ENCODE results near the gene TMEM52. TPM values are rescaled to one million over a fixed set of nuclear protein-coding genes. Genes with fewer than 3 reads are reported as not detected.

TMEM52 gene
- total RNA-seq, 1 experiment from 2014 or later, result 9.6 TPM

- H3K9me3 ChIP-seq (ENCODE audit: control insufficient read depth, low read depth, low read length), result no peaks in the 10 kb centered on the region
- H3K27ac Mint-ChIP-seq, result no peak overlapping the region
- no peaks in the 10 kb centered on the region for H3K79me1 ChIP-seq (ENCODE audit: insufficient read depth, low read depth, low read length, poor library complexity, severe bottlenecking)
- no peak overlapping the region for H3K4me2 ChIP-seq (ENCODE audit: insufficient read depth, insufficient read length, low read length)
- no peak overlapping the region for H2AFZ ChIP-seq (ENCODE audit: low read length)
- no peak overlapping the region for H2BK120ac ChIP-seq (ENCODE audit: low read depth, low read length, poor library complexity, severe bottlenecking)
- peaks cover 4% of the 10 kb centered on the region for H3K27me3 Mint-ChIP-seq (ENCODE audit: low read depth)
- no peak overlapping the region for H2BK15ac ChIP-seq (ENCODE audit: low read depth, low read length)
- peaks cover 2 to 16% of the 10 kb centered on the region in 2 experiments; a peak in 3 of 4 replicates for H3K4me1 Mint-ChIP-seq
- H3K18ac ChIP-seq (ENCODE audit: insufficient read length, low read depth, low read length), result no peak overlapping the region
- H2AK5ac ChIP-seq (ENCODE audit: insufficient read length, low read length), result no peak overlapping the region
- no peak overlapping the region for H3K4ac ChIP-seq (ENCODE audit: low read depth, low read length)
- no peak overlapping the region for H4K8ac ChIP-seq (replicated peaks; ENCODE audit: insufficient read length, low read depth, low read length)
- no peaks in the 10 kb centered on the region; a peak in 1 of 7 replicates for H3K36me3 Mint-ChIP-seq (ENCODE audit: insufficient read depth in 1 of 3, low read depth in 3 of 3)
- no peak overlapping the region for H2BK12ac ChIP-seq (ENCODE audit: insufficient read length, low read depth, low read length)
- DNase-seq, result peak; percentile 31
- no peaks in the 10 kb centered on the region for H3K79me2 ChIP-seq (ENCODE audit: insufficient read depth, low read length)
- no peak overlapping the region for H3K4me3 Mint-ChIP-seq
- no peaks in the 10 kb centered on the region for H3K4me1 ChIP-seq (ENCODE audit: insufficient read depth, low read length)
- no peak overlapping the region for H3K9ac ChIP-seq (ENCODE audit: extremely low read depth, insufficient read length, low read length)
- no peaks in the 10 kb centered on the region for H4K20me1 ChIP-seq (ENCODE audit: control insufficient read depth, insufficient read depth, insufficient read length)
- H2BK20ac ChIP-seq (ENCODE audit: low read depth, low read length, poor library complexity, severe bottlenecking), result no peak overlapping the region
- no CpG with 5 or more reads among the region's 27 CpGs for WGBS (ENCODE audit: extremely low coverage, insufficient read length, low lambda C conversion rate)
- H3K27ac ChIP-seq (ENCODE audit: insufficient read length, low read depth, low read length), result no peak overlapping the region
- no peaks in the 10 kb centered on the region for H3K23me2 ChIP-seq (ENCODE audit: insufficient read length, low read depth, low read length, poor library complexity, severe bottlenecking)
- H3K14ac ChIP-seq (ENCODE audit: insufficient read depth, low read length), result no peak overlapping the region
- no peak overlapping the region for H3K23ac ChIP-seq (ENCODE audit: insufficient read length, low read depth, low read length)
- no peaks in the 10 kb centered on the region for H3K27me3 ChIP-seq (ENCODE audit: insufficient read depth, low read length)
- TF ChIP-seq CTCF (conservative IDR thresholded peaks at IDR 0.05), result no peak
- no peak overlapping the region for H4K91ac ChIP-seq (ENCODE audit: insufficient read length, low read depth, low read length)
- no peak overlapping the region for H3T11ph ChIP-seq (ENCODE audit: low read length)
- H3K56ac ChIP-seq (ENCODE audit: insufficient read length, low read depth, low read length), result no peak overlapping the region
- H4K5ac ChIP-seq (ENCODE audit: insufficient read length, low read depth, low read length), result no peak overlapping the region
- H2BK5ac ChIP-seq (ENCODE audit: insufficient read length, low read length), result no peak overlapping the region
- peaks cover 0 to under 1% of the 10 kb centered on the region in 2 experiments; a peak in 2 of 5 replicates for H3K9me3 Mint-ChIP-seq
Observed at GRCh38 chr1:1920608-1921458, 1.8 kb upstream of the TMEM52 start.

All from H9 (cell line).